HG02981 (cell line): ENCODE data around the gene PEDS1.
"Not testable (repeated sequence)": the region's sequence is repeated elsewhere in the genome, so short reads cannot be mapped to it uniquely, and the experiment has no call there.

Source experiments
- ATAC-seq: cut with Tn5 transposase; IDR thresholded peaks from one replicate; pipeline ENCODE4 v1.9.1; 2021; ENCODE audit warnings: mild to moderate bottlenecking, moderate library complexity; ENCODE audit not compliant: unreplicated experiment

The PEDS1 gene

GRCh38 chr20:50190251-50191064, 36.9 kb upstream of the PEDS1 start, which contains the start of gene CEBPB:
Gene CEBPB, plus strand, starts transcription at chr20:50190830. Its CDS starts 204 bp downstream, at chr20:50191034.
- peak; percentile 29 for ATAC-seq

GRCh38 chr20:50189681-50190250, 36.2 kb upstream of the PEDS1 start:
- no peak for ATAC-seq

- ATAC-seq: no peak
Observed at GRCh38 chr20:50188879-50189680, 35.6 kb upstream of the PEDS1 start.

GRCh38 chr20:50188287-50188688, 34.8 kb upstream of the PEDS1 start:
- ATAC-seq: no peak

GRCh38 chr20:50187403-50188051, 34.0 kb upstream of the PEDS1 start:
- ATAC-seq: no peak

- ATAC-seq: no peak
Observed at GRCh38 chr20:50186987-50187402, 33.5 kb upstream of the PEDS1 start.

- ATAC-seq: no peak
Observed at GRCh38 chr20:50186151-50186885, 32.8 kb upstream of the PEDS1 start.

- no peak for ATAC-seq
Observed at GRCh38 chr20:50185426-50185825, 31.9 kb upstream of the PEDS1 start.

- no peak for ATAC-seq
Observed at GRCh38 chr20:50182346-50182745, 28.8 kb upstream of the PEDS1 start.

- ATAC-seq: no peak
Observed at GRCh38 chr20:50181344-50181743, 27.8 kb upstream of the PEDS1 start.

GRCh38 chr20:50178672-50179071, 25.1 kb upstream of the PEDS1 start:
- ATAC-seq: not testable (repeated sequence)

GRCh38 chr20:50175938-50176933, 22.7 kb upstream of the PEDS1 start:
- ATAC-seq: no peak

- no peak for ATAC-seq
Observed at GRCh38 chr20:50174456-50174855, 20.9 kb upstream of the PEDS1 start.

GRCh38 chr20:50172347-50173013, 19.0 kb upstream of the PEDS1 start:
- ATAC-seq: no peak

GRCh38 chr20:50170549-50171220, 17.2 kb upstream of the PEDS1 start:
- no peak for ATAC-seq

GRCh38 chr20:50169329-50169823, 15.9 kb upstream of the PEDS1 start:
- no peak for ATAC-seq

GRCh38 chr20:50165684-50166554, 12.4 kb upstream of the PEDS1 start:
- peak; percentile 94 for ATAC-seq
